ENCODE results near the gene PTH2R.
"Not testable (repeated sequence)": the region's sequence is repeated elsewhere in the genome, so short reads cannot be mapped to it uniquely, and the experiment has no call there.

PTH2R gene

DNA sequence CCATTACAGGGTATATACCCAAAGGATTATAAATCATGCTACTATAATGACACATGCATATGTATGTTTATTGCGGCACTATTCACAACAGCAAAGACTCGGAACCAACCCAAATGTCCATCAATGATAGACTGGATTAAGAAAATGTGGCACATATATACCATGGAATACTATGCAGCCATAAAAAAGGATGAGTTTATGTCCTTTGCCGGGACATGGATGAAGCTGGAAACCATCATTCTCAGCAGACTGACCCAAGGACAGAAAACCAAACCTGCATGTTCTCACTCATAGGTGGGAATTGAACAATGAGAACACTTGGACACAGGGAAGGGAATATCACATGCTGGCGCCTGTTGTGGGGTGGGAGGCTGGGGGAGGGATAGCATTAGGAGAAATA is 9.8 kb upstream of the PTH2R start:
- not testable (repeated sequence) for DNase-seq

DNA sequence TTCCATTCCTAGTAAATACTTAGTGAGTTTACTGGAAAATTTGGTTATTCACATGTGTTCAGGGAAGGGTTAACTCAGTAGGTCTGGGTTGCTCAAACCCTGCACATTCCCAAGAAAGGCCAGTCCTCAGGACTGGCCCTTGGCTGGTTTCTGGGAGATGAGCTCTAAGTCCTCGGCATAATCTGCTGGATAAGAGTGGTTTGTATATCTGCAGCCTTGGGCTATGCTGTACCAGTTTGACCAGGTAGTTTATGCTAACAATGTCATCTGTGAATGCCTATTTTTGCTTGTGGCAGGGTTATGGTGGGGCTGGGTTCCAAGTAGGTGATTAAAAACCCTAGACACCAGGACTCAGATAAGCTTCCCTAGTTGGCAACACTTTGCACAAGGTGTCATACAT is 7.4 kb upstream of the PTH2R start:
- no peak for DNase-seq

DNA sequence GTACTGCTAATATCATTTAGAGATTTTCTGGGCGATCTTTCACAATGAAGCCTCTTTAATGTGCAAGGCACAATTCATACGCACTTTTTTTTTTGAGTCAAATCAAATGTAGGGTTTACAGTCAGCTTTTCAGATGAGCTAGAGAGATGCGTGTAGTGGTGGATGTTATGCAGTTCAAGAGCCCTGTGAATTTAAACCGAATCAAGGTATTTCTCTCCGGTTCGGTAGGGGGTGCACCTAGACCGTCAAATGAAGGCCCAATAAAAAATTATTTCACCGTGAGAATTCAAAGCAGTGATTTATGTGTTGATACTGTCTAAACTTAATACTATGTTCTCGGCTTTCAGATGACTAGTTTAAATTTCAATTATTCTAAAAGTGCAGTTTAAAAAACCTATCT is 1.1 kb downstream of the PTH2R start:
- DNase-seq, result no peak

DNA sequence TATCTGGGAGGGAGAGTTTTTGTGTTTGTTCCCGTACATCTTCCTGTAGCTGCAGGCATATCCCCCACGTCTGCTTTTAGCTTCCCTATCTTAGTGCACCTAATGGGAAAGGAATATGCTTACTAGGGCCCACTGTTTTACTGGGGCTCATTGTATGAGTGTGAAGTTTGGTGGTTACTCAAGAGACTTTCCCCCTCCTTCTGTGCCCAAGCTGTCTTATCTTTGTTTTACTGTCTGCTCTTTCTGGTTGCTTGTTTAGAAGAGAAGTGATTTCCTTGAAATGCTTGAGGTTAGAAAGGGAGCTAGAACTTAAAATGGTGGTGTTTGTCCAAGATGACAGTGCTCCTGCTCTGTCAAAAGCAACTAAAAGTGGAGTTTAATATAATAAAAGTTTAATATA is 7.3 kb downstream of the PTH2R start:
- no peak for DNase-seq

DNA sequence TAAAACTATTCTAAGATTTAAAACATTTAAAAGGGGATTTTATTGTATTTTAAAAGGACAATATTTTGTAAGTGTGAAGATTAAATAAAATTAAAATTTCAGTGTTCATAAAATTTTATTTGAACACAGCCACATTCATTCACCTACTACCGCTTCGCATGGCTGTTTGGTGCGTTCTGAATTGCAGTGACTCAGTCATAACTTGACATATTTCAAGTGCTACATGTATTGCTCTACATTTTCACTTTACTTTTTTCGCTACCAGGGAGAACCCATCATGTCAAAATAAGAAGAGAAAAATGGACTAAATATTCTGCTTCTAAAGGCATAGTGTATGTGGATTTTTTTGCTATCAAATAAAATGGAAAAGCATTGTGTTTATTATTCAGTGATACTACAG is 8.7 kb downstream of the PTH2R start:
- no peak for DNase-seq

DNA sequence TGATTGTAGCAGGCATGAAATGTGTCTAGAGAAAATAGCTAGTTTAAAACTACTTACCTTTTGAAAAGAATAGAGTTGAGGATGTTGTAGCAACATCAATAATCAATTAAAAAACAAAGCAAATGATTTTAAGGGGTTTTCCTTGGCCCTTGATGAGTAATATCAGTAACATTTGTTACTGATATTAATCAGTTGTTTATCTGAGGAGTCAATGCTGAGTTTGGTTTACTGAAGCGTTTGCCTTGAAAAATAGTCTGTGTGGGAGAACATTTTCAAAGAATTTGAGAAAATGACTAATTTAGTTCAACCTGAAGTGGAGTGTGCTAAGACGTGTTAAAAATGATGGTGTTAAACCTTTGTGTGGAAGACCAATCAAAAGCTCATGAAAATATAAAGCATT is 9.3 kb downstream of the PTH2R start:
- no peak for DNase-seq

DNA sequence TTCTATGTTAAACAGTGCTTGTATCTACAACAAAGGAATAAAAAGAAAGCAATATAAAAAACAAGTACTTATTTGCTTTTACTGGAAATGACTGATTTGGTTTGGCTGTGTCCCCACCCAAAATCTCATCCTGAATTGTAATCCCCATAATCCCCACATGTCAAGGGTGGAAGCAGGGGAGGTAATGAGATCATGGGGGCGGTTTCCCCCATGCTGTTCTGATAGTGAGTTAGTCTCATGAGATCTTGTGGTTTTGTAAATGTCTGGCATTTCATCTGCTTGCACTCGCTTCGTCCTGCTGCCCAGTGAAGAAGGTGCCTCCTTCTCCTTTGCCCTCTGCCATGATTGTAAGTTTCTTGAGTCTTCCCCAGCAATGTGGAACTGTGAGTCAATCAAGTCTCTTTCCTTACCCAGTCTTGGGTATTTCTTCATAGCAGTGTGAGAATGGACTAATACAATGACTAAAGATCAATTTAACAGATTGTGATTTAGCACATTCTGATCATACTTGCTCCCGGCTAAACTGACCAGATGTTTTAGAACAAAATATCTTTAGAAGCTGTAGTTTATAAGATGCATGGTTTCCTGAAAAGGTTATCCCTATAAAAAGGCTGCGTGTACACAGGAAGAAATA is 19.9 kb downstream of the PTH2R start:
- DNase-seq, result no peak

DNA sequence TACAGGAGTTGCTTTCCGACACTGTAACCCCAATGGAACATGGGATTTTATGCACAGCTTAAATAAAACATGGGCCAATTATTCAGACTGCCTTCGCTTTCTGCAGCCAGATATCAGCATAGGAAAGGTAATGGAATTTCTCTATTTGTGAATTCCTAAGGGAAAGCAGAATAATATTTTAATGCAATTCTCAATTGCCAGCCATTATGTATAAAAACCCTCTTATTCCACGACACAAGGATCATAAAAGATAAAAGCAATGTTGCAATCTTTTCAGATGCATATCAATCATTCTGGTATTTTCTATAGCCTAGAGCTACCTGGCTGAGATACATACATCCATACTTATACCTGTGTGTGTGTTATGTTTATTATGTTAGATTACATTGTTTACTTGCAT is 31.2 kb downstream of the PTH2R start:
- DNase-seq, result no peak

DNA sequence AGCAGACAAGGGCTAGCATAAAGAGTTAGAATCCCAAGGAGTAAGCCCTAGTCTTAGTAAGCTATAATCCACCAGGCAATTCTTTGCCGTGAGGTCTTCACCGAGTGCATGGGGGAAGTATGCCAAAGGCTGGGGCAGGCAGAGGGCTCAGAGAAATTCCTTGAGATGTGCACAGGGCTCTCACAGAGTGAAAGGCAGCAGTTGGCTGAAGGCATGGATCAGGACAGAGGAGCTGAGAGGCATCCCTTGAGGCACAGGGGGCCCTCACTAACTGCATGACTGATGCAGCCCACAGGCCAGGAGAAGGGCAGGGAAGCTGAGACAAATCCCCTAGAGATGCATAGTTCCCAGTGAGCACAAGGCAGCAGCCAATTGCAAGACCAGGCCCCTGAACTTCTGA is 34.1 kb downstream of the PTH2R start:
- no peak for DNase-seq

DNA sequence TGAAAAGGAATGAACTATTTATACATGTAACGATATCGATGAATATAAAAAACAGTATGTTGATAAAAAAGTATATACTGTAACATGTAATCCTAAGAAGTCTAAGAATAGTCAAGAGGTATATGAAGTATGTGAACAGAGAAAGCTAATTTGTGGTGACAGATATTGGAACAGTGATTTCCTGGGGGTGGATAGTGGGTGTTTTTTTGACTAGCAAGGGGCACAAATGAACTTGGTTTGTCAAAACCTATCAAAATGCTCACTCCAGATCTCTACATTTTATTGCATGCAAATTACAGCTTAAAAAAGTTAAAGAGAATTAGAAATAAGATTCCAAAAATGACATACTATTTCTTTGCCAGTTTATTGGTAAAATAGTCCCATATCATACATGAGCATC is 35.4 kb downstream of the PTH2R start:
- no peak for DNase-seq

DNA sequence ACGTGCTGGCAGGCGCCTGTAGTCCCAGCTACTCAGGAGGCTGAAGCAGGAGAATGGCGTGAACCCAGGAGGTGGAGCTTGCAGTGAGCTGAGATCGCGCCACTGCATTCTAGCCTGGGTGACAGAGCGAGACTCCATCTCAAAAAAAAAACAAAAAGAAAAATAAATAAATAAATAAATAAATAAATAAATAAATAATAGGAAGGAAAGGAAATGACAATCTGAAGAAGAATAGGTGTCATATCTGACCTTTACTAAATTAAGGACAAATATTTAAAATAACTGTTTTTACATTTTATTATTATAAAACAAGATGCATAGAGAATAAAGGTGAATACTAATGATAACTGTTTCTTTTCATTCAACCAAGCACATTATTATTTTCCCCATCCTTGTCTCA is 40.9 kb downstream of the PTH2R start:
- not testable (repeated sequence) for DNase-seq

DNA sequence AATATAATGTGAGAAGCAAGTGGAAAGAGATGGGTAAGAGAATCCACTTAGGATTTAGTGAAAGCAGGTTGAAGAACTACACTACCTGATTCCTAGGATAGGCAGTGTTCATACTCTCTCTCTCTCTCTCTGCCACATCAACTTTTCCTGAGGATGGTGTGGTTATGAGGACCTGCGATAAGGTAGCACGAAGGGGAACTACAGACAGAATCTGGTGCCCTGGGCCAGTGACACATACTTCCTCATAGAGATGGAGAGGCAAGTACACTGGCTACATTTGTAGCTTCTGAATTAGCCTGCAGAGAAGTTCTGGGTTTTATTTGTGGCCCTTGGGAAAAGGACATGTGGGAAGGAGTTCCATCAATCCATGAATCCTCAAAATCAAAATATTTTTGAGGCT is 44.5 kb downstream of the PTH2R start:
- no peak for DNase-seq

DNA sequence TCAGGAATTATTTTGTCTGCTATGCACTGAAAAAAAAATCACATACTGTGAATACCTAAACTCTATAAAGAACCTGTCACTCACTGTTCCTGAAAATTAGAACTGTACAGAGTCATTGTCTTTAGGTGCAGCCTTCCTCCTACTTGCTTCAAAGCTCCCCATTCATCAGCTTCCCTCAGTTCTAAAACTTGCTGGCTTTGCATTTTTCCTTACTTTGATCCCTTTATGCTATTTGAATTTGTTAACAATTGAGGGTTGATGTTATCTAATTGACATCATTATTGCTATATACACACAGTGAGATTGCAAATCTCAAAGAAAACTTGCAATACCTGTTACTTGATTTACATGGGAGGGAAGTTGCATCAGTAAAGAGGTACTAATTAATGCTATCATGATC is 48.3 kb downstream of the PTH2R start:
- DNase-seq, result no peak

DNA sequence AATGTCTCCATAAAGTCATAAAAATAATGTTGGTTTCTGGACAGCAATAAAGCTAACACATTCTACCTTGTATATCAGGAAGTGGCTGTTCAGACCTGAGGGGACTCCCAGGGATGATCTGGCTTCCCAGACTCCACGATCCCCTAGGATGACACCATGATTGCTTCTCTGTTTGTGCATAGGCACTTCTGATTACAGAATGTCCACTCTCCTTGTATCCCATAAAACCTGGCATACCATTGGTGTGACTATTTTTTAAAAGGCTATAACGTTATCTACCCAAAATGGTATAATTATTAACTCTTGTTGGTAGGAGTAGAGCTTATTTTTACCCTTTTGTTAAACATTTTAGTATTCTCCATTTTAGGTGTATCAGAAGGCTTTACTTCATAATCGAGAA is 57.1 kb downstream of the PTH2R start:
- DNase-seq, result no peak

DNA sequence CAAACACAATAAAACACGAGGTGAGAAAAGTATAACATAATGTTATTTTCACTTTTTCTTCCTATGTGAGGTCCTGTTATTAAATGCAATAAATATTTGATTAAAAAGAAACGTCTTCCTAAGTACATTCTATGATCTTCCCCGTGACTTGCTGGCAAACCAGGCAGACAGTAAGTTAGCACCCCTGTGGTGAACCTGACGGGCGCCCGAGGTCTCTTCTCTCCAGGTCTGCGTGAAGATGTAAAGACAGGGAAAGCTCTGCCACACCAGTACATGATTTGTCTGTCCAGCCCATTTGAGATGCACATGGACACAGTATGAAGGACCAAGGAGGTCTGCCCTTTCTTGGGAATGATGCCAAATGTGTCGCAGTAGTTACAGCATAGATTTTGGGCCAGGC is 57.6 kb downstream of the PTH2R start:
- no peak for DNase-seq

DNA sequence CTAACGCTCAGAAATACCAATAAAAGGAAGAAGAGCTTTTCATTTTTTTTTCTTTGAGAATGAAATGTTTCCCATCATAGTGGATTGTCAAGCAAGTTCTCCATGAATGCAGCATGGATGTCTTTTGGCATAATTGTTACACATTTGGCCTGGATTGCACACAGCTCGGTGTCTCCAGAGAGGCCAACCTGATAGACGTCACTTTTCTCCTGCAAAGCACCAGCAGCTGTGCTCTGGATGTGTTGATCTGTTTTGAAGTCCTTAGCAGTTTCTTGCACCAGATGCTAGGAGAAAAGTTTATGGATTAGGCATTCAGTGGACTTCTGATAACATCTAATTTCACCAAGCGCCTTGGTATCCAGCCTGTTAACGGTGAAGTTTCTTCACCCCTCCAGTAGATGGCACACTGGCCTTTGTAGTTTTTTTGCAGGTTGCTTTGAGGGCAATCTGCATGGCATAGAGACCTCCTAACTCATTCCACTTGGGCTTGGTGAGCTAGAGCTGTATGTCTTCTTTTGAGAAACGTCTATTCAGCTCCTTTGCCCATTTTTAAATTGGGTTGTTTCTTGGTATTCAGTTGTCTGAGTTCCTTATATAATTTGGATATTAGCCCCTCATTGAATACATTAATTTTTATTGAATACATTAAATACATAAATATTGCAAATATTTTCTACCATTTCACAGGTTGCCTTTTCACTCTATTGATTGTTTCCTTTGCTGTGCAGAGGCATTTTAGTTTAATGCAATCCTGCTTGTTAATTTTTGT is 59.7 kb downstream of the PTH2R start:
- no peak for DNase-seq

DNA sequence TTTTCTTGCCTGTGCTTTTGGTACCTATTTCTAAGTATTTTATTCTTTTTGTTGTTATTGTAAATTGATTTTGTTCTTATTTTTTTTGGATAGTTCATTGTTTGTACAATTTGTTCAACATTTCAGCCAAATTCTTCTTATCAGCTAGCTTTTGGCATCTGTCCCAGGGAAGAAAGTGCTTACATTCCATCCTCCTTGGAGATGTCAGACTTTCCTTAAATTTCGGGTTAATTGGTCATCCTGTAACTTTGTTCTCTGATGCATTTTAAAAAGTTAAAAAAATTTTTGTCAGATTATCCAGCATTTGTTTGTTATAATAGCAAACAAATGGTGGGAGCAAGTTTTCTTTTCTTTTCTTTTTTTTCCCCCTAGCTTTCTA is 60.3 kb downstream of the PTH2R start:
- DNase-seq, result no peak

DNA sequence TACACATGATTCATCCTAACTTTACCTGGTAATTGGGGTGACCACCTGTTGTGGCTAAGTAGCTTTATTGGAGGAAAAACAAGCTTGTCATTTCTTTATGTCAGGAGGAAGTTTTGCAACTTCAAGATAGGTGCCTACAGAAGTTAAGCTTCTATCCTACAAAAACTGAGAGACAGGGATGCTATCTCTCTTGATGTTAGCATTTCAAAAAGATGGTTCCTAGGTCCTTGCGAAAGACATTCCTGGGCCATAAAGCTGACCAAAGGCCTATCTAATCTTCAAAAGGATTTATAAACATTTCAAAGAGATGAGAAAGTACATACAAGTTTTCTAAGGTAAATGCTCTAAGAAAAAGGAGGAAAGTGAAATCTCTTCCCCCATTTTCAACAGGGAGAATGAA is 61.0 kb downstream of the PTH2R start:
- DNase-seq, result no peak

DNA sequence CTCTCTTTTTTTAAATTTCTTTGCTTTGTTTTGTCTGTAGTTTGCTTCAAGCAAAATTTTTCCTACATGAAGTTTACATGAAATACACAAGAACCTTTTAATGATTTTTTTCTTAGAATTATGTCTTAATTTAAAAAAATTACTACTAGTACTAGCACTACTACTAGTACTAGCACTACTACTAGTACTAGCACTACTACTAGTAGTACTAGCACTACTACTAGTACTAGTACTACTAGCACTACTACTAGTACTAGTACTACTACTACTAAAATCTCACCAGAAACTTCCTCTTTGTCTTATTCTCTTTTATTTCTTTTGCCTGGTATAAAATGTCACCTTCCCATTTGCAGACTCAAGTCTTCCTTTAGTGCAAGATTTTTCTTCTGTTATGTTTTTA is 71.1 kb downstream of the PTH2R start:
- DNase-seq, result no peak

DNA sequence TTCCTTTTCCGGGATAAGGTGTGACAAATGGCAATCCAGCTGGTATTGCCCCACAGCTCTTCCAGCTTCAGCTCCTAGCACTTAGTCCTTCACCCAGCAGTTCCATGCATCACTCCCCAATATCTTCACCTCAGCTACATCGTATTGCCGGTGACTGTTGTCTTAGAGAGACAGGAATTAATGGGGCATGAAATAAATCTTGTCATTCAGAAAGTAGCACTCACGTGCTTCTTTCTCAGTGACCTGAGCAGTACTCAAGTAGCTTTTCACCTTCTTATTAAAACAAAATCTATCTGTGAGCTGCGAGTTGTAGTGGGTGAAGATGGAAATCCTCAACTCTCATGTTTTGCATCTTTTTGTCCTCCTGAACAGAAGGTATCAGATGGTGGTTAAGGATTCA is 72.8 kb downstream of the PTH2R start:
- no peak for DNase-seq

DNA sequence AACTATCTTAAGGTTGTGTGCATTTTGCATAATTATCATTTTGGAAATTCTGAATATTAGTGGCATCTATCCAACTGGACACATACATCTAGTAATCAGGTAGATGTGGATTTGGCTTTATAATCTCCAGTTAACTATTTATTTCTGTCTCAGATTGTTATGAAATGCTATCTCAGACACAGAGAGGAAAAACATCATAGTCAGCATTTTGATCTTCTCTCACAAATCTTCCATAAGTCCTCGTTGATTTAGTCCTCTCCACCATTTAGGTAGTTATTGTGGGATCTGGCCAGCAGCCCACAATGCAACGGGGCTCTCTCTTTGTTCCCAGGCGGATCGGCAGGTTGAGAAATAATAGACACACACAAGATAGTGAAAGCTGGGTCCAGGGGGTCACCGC is 75.4 kb downstream of the PTH2R start:
- DNase-seq, result not testable (repeated sequence)

DNA sequence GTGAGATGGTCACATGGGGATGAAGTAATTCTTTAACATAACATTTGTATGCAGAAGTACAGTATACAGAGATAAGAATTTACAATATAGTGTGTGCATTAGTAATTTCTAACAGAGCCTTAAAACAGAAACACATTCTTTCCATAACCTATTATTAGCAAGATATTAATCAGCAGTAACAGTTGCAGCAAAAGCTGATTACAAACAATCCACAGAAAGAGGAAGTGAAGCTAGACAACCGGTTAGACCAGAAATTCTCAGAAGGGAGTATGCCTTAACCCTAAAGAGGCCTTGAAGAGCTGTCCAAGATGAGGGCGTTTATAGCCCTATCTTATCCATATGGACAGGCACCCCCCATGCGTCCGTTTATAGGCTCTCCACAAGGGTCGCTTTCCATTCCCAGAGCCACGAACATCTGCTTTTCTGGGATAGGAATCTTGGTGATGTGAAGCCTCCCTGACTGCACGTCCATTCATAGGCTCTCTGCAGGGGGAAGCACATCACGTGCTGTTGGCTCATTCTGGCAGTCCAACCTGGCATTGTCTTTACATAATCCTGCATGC is 75.9 kb downstream of the PTH2R start:
- DNase-seq, result not testable (repeated sequence)

DNA sequence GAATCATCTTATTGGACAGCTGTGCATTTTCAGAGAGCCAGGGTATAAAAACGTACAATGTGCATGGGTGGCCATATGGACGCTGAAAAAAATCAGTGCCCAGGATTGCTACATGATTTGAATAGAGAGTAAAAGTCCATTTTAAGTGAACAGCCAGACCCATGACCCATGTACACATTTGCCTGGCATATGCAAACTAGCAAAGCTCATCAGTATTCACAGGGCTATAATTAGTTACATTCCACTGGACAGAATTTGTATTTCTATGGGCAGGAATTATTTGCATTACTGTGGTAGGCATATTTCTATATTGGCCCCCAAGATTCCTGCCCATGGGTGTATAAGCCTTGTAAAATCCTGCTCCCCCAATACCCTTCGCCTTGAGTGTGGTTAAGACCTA is 78.8 kb downstream of the PTH2R start:
- no peak for DNase-seq

DNA sequence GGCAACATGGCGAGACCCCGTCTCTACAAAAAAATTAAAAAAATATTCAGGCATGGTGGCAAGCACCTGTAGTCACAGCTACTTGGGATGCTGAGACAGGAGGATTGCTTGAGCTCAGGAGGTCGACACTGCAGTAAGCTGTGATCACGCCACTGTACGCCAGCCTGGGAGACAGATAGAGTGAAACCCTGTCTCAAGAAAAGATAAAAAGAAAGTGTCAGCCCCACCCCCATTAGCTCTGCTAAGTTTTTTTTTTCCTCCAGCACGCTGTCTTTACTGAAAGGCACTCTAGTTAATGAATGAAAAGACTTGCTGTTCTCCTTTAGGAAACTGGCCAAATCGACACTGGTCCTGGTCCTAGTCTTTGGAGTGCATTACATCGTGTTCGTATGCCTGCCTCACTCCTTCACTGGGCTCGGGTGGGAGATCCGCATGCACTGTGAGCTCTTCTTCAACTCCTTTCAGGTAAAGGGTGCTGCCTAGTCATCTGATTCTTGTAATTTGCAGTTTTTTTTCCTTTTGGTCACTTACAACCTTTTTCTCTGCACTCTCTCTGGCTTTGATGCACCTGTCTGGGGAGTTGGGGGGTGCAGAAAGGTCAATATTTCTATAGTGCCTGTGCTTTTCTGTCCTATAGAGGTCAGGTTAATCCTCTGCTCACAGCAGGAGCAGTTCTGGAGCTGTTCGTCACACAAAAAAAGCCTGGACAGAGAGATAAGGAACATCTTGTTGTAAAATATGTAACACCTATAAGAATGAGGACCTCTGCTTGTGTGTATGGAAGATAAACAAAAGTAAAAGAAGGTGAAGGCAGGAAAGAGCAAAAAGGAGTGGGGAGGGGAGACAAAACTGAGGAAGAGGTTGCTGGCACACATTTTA is 82.3 kb downstream of the PTH2R start:
- DNase-seq, result no peak

Data from CD4-positive, alpha-beta T cell treated with Interleukin-1 beta for 1 hour (primary cell).